K562 (cell line): ENCODE measurements around the gene FAM219B. TPM values are rescaled to one million over a fixed set of nuclear protein-coding genes. Genes with fewer than 3 reads are reported as not detected.

ENCODE experiments used
- ATAC-seq: fragments of 200-7000 bp; cut with Tn5 transposase; 3 replicates; pipeline ENCODE4 v1.9.1; 2020; ENCODE audit warnings: moderate library complexity
- BruUV-seq: library from RNA; stranded (reverse); fragments of 400-500 nt; replicated peaks from 2 replicates; lab custom pipeline; 2021; lab: Mats Ljungman, UMichigan
- CTCF ChIA-PET: fragments of 300-600 bp; formaldehyde crosslinking; extraction: SDS; loops from one replicate; lab custom pipeline; 2021; ENCODE audit warnings: low intra/inter-chr PET ratio; lab: Yijun Ruan, JAX
- POLR2A ChIA-PET: fragments of 300-600, 350-650 bp; sonication (Branson Sonifier 250); formaldehyde crosslinking; extraction: SDS; loops from one replicate; lab custom pipeline; 2021; ENCODE audit warnings: antibody characterized with exemption, inconsistent platforms; lab: Yijun Ruan, JAX
- DNase-seq, 4 experiments: peaks; one replicate each; pipeline versions ENCODE4 v3.0.0 to v3.0.0-alpha.2; 2011 to 2018; ENCODE audit warnings: low spot score in 3 of 4, mixed read lengths in 3 of 4; ENCODE audit errors: extremely low read depth in 1 of 4
- FAIRE-seq: peaks from 2 replicates; lab custom pipeline; 2011; peaks lifted over from hg19 to GRCh38; lab: Jason Lieb, UNC
- H2AFZ ChIP-seq: 2 replicates; pipeline ENCODE4 v1.6.0; 2011; ENCODE audit warnings: low read depth, low read length, control low read depth, inconsistent platforms
- H3K27ac ChIP-seq: fragments of 200-600 bp; 3 replicates; pipeline ENCODE4 v1.8.0; 2011; ENCODE audit warnings: low read depth, mild to moderate bottlenecking, control low read depth, inconsistent platforms, low read length, moderate library complexity, mixed read lengths; ENCODE audit errors: extremely low read depth
- H3K27me3 ChIP-seq, 2 experiments: fragments of 300-600 bp in 1 of 2; 2 replicates in 1 of 2; 3 replicates in 1 of 2; pipeline versions ENCODE4 v1.6.0 to v1.8.0; 2011; ENCODE audit warnings: inconsistent platforms in 2 of 2, low read length in 2 of 2, mild to moderate bottlenecking in 1 of 2, mixed read lengths in 1 of 2, moderate library complexity in 1 of 2; ENCODE audit not compliant: control insufficient read depth in 2 of 2, insufficient read depth in 2 of 2
- H3K36me3 ChIP-seq: fragments of 300-600 bp; 3 replicates; pipeline ENCODE4 v1.8.0; 2011; ENCODE audit warnings: mild to moderate bottlenecking, low read length, inconsistent platforms; ENCODE audit not compliant: control insufficient read depth, insufficient read depth
- H3K4me1 ChIP-seq, 2 experiments: fragments of 200-600 bp in 1 of 2; replicated peaks in 1 of 2; 2 replicates in 1 of 2; 3 replicates in 1 of 2; pipeline versions ENCODE4 v1.5.1 to v1.8.0; 2011; ENCODE audit warnings: inconsistent platforms in 2 of 2, low read length in 2 of 2, mild to moderate bottlenecking in 1 of 2, mixed read lengths in 1 of 2, moderate library complexity in 1 of 2; ENCODE audit not compliant: control insufficient read depth in 2 of 2, insufficient read depth in 2 of 2
- H3K4me2 ChIP-seq: 2 replicates; pipeline ENCODE4 v1.6.1; 2011; ENCODE audit warnings: low read length, control low read depth, inconsistent platforms, mixed read lengths; ENCODE audit not compliant: insufficient read depth
- H3K4me3 ChIP-seq: fragments of 200-600 bp; sonication (generic), shearing (Covaris generic); 2 replicates; pipeline ENCODE4 v1.5.1; 2016; ENCODE audit warnings: control low read depth, inconsistent platforms
- H3K79me2 ChIP-seq: fragments of 200-600 bp; 3 replicates; pipeline ENCODE4 v1.8.0; 2011; ENCODE audit warnings: low read length, inconsistent platforms; ENCODE audit not compliant: control insufficient read depth, insufficient read depth
- H3K9ac ChIP-seq, 2 experiments: 2 replicates each; pipeline versions ENCODE4 v1.6.0 to v1.6.1; 2011; ENCODE audit warnings: low read depth in 2 of 2, low read length in 2 of 2, control low read depth in 1 of 2, inconsistent platforms in 1 of 2, mild to moderate bottlenecking in 1 of 2, mixed read lengths in 1 of 2; ENCODE audit not compliant: insufficient read depth in 1 of 2
- H3K9me1 ChIP-seq: one replicate; pipeline ENCODE4 v1.6.0; 2011; ENCODE audit warnings: inconsistent platforms, mild to moderate bottlenecking, low read length, moderate library complexity; ENCODE audit not compliant: control insufficient read depth, insufficient read depth
- H3K9me3 ChIP-seq: replicated peaks from 2 replicates; pipeline ENCODE4 v1.5.1; 2011; ENCODE audit warnings: low read depth, low read length, inconsistent platforms; ENCODE audit not compliant: control insufficient read depth, insufficient read depth
- H4K20me1 ChIP-seq: replicated peaks from 2 replicates; pipeline ENCODE4 v1.6.1; 2011; ENCODE audit warnings: low read length, inconsistent platforms, mixed read lengths; ENCODE audit not compliant: control insufficient read depth, insufficient read depth
- CC2D1A ChIP-seq: fragments of 450-650 bp; IDR thresholded peaks from 2 replicates; pipeline ENCODE4 v1.6.1; 2017; ENCODE audit warnings: mild to moderate bottlenecking
- CHCHD3 ChIP-seq: fragments of 250-450 bp; sonication (Bioruptor Pico); IDR thresholded peaks from 2 replicates; pipeline ENCODE4 v2.1.2; 2022; ENCODE audit warnings: mild to moderate bottlenecking
- GTF2F1 ChIP-seq: IDR thresholded peaks from 2 replicates; pipeline ENCODE4 v1.6.1; 2011; ENCODE audit warnings: low read depth, low read length, improper control_type of control experiment
- HOXB6 ChIP-seq: fragments of 250-450 bp; sonication (Bioruptor Pico); IDR thresholded peaks from 2 replicates; pipeline ENCODE4 v1.5.1; 2022; ENCODE audit warnings: mild to moderate bottlenecking, borderline replicate concordance
- NCOA6 ChIP-seq: fragments of 450-650 bp; IDR thresholded peaks from 2 replicates; pipeline ENCODE4 v1.6.1; 2017; ENCODE audit warnings: mild to moderate bottlenecking
- SMAD2 ChIP-seq: fragments of 150-350 bp; IDR thresholded peaks from 2 replicates; pipeline ENCODE4 v1.6.1; 2014; ENCODE audit warnings: low read depth, mild to moderate bottlenecking, low read length
- TAF9B ChIP-seq: fragments of 450-650 bp; IDR thresholded peaks from 2 replicates; pipeline ENCODE4 v1.6.1; 2018; ENCODE audit warnings: mild to moderate bottlenecking; ENCODE audit not compliant: partially characterized antibody
- YBX1 ChIP-seq: fragments of 450-650 bp; IDR thresholded peaks from 2 replicates; pipeline ENCODE4 v1.7.1; 2016; ENCODE audit warnings: mild to moderate bottlenecking
- ZNF584 ChIP-seq: fragments of 200-800 bp; sonication (Bioruptor generic); IDR thresholded peaks from 2 replicates; pipeline ENCODE4 v1.6.1; 2016; ENCODE audit warnings: low read depth, mild to moderate bottlenecking, missing genetic modification characterization, missing compliant biosample characterization
- ZNF668 ChIP-seq: fragments of 250-450 bp; sonication (Bioruptor Pico); IDR thresholded peaks from 2 replicates; pipeline ENCODE4 v1.8.0; 2022; ENCODE audit warnings: mild to moderate bottlenecking, inconsistent platforms
- WGBS: fragments of 100-300 bp; shearing (Covaris generic); methylation state at CpG from one replicate; pipeline ENCODE4 v1.1.6; 2016; ENCODE audit warnings: low coverage, mixed read lengths; ENCODE audit not compliant: insufficient coverage; ENCODE audit errors: missing lambda C conversion rate; 5-methylcytosine and 5-hydroxymethylcytosine counted together
- in situ Hi-C: fragments of 300-500 bp; cut with MboI; formaldehyde crosslinking; loops from 4 replicates; pipeline ENCODE4 v1.15.0; 2018; ENCODE audit warnings: inconsistent platforms, mixed read lengths
- intact Hi-C: fragments of 100-400 bp; cut with micrococcal nuclease; formaldehyde crosslinking; loops from 2 replicates; pipeline ENCODE4 v1.14.2; 2022
- polyA plus RNA-seq, 8 experiments: library from polyadenylated mRNA; depleted of rRNA in 4 of 8; stranded (reverse) in 5 of 8; unstranded in 3 of 8; fragments of >200 nt; fragmentation: Nextera tagmentation in 2 of 8; fragmentation: Illumina TruSeq in 1 of 8; extraction: Ambion mirVana in 2 of 8; extraction: Trizol in 1 of 8; gene quantifications; 2 replicates each; pipeline versions ENCODE4 v1.2.1 to v1.2.3, GENCODE V29; 2011 to 2014; ENCODE audit warnings: inconsistent platforms in 1 of 8, missing spikeins in 1 of 8
- total RNA-seq, 7 experiments: library from RNA; depleted of rRNA in 6 of 7; stranded (reverse); fragments of >200 nt in 6 of 7; fragmentation: Illumina TruSeq in 2 of 7; extraction: Trizol in 2 of 7; gene quantifications; 2 replicates each; pipeline versions ENCODE4 v1.2.1 to v1.2.3, GENCODE V29; 2011 to 2021; ENCODE audit warnings: low replicate concordance in 1 of 7
- TF ChIP-seq, protein P1 (sequence below): fragments of 450-650 bp; IDR thresholded peaks from 2 replicates; pipeline ENCODE4 v1.6.1; 2018; ENCODE audit warnings: mild to moderate bottlenecking, low read depth; ENCODE audit not compliant: partially characterized antibody
- TF ChIP-seq, protein P2 (sequence below): fragments of 200-800 bp; sonication (Bioruptor generic); IDR thresholded peaks from 2 replicates; pipeline ENCODE4 v1.6.1; 2016; ENCODE audit warnings: missing genetic modification characterization, missing compliant biosample characterization

The FAM219B gene
- total and polyA plus RNA-seq, 9 of the 15 experiments (the other 6 are each of a cell fraction or from before 2014, with no cell fraction given): 6.8 to 50.4 (median 29.4) TPM

DNA sequence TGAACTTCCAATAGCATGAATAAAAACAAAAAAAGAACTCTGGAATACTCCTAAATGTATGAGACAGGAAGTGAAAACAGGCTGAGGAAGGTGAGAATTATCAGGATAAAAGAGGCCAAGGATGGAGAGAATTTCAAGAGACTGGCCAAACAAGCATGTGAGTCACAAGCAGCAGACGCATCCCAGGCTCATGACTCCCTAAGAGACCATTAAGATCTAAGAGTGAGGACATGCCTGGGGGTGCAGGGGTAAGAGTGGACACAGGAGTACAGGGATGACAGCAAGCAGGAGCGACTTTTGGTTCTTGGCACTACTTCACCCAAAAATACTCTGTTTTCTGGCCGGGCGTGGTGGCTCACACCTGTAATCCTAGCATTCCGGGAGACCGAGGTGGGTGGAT is 40.6 kb downstream of the FAM219B start:
- Histone ChIP-seq H3K4me3 (no peak overlapping the region), H3K27ac (no peak overlapping the region), H3K4me2 (no peak overlapping the region), H3K4me1 (peaks cover 7 to 21% of the 10 kb centered on the region in 2 experiments; a peak in 3 of 5 replicates), H2AFZ (no peak overlapping the region), H3K9me1 (peaks cover 7% of the 10 kb centered on the region), H3K27me3 (no peaks in the 10 kb centered on the region), H3K9me3 (no peaks in the 10 kb centered on the region; the same call in 1 of the 2 replicates), H3K36me3 (peaks cover 44% of the 10 kb centered on the region), H3K9ac (no peak overlapping the region), H4K20me1 (0 out of 2 replicates have a peak, but pooled peaks cover 5% of the 10 kb centered on the region), H3K79me2 (peaks cover 61% of the 10 kb centered on the region)
- CTCF ChIA-PET: no interaction called here
- intact Hi-C loops: no loop called here
- FAIRE-seq (no peak), DNase-seq (peak in 1 of 4 experiments; percentile 11), ATAC-seq (0 out of 3 replicates have a peak, but pooled peaks have one; percentile 23)
- POLR2A ChIA-PET: interaction anchor here (1.2 kb wide), 1 partner anchor 8 kb away, joined by 5 read pairs; no protein-coding TSS in a partner anchor
- TF ChIP-seq, protein P1, sequence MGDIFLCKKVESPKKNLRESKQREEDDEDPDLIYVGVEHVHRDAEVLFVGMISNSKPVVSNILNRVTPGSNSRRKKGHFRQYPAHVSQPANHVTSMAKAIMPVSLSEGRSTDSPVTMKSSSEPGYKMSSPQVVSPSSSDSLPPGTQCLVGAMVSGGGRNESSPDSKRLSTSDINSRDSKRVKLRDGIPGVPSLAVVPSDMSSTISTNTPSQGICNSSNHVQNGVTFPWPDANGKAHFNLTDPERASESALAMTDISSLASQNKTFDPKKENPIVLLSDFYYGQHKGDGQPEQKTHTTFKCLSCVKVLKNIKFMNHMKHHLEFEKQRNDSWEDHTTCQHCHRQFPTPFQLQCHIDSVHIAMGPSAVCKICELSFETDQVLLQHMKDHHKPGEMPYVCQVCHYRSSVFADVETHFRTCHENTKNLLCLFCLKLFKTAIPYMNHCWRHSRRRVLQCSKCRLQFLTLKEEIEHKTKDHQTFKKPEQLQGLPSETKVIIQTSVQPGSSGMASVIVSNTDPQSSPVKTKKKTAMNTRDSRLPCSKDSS: no peak
- TF ChIP-seq YBX1 (no peak), ZNF584 (no peak), HOXB6 (CRISPR knock-in tag) (no peak), SMAD2 (no peak), GTF2F1 (no peak), CC2D1A (no peak), NCOA6 (no peak), CHCHD3 (CRISPR knock-in tag) (no peak), TAF9B (no peak), ZNF668 (CRISPR knock-in tag) (no peak)
- TF ChIP-seq, protein P2, sequence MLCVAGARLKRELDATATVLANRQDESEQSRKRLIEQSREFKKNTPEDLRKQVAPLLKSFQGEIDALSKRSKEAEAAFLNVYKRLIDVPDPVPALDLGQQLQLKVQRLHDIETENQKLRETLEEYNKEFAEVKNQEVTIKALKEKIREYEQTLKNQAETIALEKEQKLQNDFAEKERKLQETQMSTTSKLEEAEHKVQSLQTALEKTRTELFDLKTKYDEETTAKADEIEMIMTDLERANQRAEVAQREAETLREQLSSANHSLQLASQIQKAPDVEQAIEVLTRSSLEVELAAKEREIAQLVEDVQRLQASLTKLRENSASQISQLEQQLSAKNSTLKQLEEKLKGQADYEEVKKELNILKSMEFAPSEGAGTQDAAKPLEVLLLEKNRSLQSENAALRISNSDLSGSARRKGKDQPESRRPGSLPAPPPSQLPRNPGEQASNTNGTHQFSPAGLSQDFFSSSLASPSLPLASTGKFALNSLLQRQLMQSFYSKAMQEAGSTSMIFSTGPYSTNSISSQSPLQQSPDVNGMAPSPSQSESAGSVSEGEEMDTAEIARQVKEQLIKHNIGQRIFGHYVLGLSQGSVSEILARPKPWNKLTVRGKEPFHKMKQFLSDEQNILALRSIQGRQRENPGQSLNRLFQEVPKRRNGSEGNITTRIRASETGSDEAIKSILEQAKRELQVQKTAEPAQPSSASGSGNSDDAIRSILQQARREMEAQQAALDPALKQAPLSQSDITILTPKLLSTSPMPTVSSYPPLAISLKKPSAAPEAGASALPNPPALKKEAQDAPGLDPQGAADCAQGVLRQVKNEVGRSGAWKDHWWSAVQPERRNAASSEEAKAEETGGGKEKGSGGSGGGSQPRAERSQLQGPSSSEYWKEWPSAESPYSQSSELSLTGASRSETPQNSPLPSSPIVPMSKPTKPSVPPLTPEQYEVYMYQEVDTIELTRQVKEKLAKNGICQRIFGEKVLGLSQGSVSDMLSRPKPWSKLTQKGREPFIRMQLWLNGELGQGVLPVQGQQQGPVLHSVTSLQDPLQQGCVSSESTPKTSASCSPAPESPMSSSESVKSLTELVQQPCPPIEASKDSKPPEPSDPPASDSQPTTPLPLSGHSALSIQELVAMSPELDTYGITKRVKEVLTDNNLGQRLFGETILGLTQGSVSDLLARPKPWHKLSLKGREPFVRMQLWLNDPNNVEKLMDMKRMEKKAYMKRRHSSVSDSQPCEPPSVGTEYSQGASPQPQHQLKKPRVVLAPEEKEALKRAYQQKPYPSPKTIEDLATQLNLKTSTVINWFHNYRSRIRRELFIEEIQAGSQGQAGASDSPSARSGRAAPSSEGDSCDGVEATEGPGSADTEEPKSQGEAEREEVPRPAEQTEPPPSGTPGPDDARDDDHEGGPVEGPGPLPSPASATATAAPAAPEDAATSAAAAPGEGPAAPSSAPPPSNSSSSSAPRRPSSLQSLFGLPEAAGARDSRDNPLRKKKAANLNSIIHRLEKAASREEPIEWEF (CRISPR knock-in tag): no peak
- WGBS: 83% methylated on average over 6 of the region's 6 CpGs
- in situ Hi-C loops: no loop called here
- BruUV-seq: no TSS peak
